Fibroblast of skin of abdomen (primary cell): Measurements from ENCODE around the gene EIF2B1.
"Not testable (repeated sequence)": the region's sequence is repeated elsewhere in the genome, so short reads cannot be mapped to it uniquely, and the experiment has no call there.

Experiments
- DNase-seq: peaks from one replicate; pipeline ENCODE4 v3.0.0-alpha.2; 2013

EIF2B1 gene

DNA sequence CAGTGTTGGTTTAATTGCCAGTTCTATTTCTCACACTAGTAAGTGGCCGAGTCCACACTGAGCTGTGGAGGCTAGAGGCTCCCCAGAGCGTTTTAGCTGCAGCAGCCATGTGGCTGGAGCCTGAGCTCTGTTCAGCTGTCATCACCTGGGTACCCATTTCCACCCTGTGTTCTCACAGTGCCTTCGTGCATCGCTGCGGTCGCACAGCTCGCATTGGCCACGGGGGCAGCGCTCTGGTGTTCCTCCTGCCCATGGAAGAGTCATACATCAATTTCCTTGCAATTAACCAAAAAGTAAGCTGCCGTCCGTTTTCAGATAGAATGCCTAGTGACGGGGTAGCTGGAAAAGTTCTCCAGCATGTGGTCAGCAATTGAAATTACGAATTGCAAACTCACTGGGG is 15.9 kb downstream of the EIF2B1 start:
- no peak for DNase-seq

DNA sequence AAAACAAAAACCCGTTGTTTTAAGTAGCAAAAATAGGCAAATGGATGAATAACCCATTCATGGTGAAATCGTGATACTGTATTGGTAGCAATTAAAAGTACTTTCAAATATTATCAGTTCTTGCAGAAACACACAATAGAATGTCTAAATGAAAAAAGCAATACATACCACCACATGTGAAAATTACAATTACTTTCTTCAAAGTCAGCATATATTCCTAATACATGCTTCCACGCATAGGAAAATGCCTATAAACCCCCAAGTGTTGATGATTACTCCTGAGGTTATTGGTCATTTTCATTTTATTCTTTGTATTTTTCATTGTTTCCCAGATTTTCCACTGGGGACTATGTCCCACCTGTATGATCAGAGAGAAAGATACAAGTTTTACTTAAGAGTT is 16.3 kb downstream of the EIF2B1 start:
- no peak for DNase-seq

DNA sequence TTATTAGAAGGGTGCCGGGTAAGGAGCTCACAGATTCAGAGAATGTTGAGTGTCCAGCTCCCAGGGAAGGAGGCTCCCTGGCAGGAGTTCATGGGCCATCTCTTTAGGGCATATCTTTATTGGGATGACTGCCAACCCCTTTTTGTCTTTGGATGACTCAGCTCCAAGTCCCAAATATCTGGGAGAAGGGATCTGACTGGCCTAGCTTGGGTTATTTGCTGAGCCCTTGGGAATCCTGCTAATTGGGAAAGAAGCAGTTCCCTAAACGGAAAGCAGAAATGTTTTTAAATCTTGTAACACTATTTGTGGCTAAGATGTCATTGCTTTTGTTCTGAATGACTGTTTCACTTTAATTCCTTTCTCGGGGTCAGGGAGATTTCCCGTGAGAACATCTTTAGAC is 19.0 kb downstream of the EIF2B1 start:
- DNase-seq, result peak; percentile 17

DNA sequence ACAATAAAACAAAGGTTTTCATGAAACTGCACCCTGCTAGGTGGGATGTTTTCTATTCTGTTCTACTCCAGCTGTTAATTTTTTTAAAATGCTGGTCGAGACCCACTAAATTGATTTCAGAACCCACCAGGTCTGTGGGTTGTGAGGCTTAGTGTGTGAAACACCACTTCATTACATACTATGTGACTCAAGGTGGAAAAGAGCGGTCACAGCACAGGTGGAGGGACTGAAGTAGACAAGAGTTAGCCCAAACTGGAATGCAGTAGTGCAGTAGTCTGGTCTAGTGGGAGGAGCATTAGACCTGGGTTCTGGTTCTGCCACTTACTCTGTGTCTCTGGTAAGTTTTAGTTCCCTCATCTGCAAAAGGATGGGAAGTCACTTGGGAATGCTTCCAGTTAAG is 19.4 kb downstream of the EIF2B1 start:
- no peak for DNase-seq

DNA sequence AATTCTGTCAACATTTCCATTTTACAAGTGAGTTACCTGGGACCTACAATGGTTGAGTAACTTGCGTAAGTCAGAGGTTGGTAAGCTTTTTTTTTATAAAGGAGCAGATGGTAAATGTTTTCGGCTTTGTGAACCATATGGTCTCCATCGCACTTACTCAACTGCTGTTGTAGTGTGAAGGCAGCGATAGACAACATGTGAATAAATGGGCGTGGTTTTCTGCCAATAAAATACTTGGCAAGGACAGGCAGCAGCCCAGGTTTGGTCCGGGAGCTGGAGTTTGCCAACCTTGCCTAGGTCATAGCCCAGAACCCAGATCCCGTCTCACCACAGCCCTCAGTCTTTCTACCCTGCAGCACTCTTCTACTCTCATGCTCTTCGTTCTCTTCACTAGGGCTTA is 25.3 kb downstream of the EIF2B1 start:
- no peak for DNase-seq

DNA sequence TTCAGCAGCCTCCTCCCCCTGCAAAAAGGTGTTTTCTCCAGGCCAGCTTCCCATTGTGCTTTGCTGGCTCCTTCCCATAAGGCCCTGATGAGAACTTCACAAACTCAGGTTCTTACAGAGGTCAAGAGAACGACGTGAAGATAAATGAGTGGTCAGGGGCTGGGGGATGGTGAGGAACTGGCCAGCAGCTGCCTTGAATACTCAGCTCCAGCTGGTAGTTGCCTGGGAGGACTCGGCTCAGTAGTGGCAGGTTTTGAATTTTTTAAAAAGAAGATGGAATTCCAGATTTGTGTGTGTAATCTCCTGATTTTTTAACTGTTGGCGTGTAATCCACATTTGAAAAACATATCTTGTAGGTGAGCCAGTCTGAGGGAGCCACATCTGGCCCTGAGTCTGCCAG is 25.7 kb downstream of the EIF2B1 start:
- no peak for DNase-seq

DNA sequence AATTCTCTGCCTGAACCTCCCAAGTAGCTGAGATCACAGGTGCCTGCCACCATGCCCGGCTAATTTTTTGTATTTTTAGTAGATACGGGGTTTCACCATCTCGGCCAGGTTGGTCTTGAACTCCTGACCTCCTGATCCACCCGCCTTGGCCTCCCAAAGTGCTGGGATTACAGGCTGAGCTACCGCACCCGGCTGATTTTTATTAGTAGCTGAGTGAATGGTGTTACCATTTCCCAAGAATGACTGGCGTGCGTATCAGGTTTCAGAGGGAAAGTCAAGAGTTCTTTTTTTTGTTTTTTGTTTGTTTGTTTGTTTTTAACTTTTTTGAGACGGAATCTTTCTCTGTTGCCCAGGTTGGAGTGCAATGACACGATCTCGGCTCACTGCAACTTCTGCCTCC is 30.0 kb downstream of the EIF2B1 start:
- DNase-seq, result not testable (repeated sequence)

DNA sequence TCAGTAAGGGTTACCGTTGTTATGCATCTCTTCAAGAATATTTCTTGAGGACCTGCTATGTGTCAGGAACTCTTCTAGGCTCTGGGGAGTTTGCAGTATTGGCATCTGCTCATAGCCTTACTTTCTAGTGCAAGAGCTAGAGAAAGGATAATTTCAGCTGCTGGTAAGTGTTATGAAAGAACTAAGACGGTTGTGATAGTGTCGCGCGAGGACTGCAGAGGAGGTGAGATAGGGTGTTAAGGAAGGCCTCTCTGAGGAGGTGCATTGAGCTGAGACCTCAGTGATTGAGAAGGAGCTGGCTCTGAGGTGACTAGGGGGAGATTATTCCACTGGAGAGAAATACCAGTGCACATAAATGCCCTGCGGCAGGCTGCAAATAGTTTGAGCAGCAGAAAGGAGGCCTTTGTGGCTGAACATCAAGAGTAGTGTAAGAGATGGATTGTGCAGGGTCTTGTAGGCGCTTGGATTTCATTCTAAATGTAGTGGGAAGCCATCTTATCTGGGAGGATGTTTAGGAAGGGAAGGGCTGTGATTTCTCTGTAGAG is 30.8 kb downstream of the EIF2B1 start:
- no peak for DNase-seq

DNA sequence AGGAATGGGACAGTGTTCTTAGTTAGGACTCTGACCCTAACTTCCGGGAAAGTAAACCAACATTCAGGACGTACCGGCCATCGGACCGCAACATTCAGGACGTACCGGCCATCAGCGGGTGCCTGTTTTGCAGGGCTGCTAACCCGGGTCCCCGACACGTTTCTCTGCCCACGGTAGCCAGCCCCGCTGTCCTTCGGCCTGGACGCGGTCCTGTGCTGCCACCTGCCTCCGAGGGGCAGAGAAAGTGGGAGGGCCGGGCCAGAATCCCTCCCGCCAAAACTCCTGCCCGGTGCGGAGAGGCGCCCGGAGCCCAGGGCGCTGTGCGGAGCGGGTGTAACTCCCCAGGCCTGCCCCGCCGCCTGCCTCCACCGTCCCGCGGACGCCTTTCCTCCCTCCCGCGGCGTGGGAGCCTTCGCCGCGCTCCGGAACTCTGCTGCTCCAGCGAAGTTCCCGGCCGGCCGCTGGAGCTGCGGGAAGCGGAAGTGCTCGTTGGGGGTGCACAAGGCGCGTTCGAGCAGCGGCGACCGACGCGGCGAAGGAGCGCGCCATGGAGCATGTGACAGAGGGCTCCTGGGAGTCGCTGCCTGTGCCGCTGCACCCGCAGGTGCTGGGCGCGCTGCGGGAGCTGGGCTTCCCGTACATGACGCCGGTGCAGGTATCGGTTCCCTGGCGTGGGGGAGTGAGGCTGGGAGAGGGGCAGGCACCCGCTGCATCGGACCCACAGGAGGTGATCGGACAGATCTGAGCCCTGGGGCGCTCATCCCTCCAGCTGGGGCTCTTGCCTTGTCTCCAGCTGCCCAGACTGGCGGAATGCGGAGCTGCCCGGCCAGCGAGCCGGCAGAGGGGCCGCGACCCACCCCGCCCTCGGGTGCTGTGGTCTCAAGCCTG is 31.6 kb downstream of the EIF2B1 start, which contains the start of gene DDX55:
DDX55 (plus strand) TSS at position 498 of the 888 bp plus-strand sequence; CDS start at position 548, 50 bp downstream.
- peak; percentile 80 for DNase-seq

DNA sequence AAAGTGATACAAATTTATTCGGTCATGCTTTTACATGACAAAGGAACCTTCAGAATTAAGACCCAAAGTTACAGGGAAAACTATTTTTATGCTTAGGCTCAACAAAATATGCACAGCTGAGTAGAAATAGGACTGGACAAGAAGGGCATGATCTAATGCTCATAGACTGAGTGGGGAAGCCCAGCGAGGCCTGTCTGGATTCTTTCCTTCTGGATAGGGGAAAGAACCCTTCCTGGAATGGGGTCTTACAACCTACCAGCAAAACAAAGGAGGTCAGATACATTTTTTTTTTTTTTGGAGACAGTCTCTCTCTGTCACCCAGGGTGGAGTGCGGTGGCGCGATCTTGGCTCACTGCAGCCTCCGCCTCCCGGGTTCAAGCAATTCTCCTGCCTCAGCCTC is 33.8 kb downstream of the EIF2B1 start:
- no peak for DNase-seq

DNA sequence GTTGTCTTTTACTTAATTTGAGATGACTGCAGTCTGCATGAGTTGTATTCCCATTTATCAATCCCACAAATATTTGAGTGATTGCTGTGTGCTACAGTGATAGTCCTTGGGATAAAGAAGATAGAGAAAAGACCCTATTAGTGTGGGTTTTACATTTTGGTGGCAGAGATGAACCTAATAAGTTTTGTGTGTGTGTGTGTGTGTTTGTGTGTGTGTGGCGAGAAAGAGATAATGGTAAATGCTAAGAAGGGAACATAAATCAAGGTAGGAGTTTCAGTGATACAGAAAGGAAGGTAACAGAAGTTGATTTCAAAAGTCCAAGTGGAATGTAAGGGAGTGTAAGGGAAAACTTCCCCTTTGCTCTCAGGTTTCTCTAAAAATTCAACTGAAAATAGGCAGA is 34.2 kb downstream of the EIF2B1 start:
- no peak for DNase-seq

DNA sequence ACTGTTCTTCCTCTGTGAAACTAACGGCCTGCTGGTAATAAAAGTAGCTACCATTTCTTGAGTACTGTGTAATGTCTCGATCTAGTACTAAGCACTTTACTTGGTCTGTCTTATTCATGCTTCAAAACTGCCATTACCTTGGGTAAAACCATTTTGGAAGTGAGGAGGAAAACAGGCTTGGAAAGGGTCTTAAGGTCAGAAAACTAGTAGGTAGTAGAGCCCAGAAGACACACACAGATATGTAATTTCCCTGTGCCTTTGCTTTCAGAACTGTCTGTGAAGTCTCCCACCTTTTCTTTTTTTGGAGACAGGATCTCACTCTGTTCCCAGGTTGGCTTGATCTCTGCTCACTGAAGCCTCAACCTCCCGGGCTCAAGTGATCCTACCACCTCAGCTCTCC is 35.0 kb downstream of the EIF2B1 start:
- DNase-seq, result no peak

DNA sequence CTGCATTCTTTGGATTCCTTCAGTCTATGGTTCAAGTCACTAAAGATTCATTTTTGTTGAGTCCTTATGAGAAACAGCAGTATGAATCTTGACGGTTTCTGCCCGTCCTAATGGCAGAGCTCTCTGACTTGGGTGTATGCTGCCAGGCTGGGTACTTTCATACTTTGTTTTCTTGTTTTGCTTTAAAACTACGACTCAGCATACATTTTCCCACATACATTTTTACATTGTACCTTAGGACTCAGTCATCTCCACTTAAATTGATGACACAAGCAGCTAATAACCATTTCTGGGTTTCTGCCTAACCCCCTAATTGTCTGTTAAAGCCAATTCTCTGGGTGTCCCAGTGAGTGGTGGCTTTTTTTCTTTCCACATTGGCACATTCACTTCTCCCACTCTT is 36.4 kb downstream of the EIF2B1 start:
- no peak for DNase-seq

DNA sequence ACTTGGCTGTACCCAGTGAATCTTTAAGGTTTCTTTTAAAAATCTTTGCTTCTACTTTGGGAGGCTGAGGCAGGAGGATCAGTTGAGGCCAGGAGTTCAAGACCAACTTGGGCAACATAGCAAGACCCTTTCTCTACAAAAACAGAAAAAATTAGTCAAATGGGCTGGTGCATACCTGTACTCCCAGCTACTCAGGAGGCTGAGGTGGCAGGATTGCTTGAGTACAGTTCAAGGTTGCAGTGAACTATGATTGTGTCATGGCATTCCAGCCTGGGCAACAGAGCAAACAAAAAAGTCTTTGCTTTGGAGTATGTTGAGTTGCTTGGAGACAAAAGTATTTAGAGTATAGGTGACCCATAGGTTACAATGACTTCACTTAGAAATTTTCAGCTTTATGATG is 37.8 kb downstream of the EIF2B1 start:
- no peak for DNase-seq

DNA sequence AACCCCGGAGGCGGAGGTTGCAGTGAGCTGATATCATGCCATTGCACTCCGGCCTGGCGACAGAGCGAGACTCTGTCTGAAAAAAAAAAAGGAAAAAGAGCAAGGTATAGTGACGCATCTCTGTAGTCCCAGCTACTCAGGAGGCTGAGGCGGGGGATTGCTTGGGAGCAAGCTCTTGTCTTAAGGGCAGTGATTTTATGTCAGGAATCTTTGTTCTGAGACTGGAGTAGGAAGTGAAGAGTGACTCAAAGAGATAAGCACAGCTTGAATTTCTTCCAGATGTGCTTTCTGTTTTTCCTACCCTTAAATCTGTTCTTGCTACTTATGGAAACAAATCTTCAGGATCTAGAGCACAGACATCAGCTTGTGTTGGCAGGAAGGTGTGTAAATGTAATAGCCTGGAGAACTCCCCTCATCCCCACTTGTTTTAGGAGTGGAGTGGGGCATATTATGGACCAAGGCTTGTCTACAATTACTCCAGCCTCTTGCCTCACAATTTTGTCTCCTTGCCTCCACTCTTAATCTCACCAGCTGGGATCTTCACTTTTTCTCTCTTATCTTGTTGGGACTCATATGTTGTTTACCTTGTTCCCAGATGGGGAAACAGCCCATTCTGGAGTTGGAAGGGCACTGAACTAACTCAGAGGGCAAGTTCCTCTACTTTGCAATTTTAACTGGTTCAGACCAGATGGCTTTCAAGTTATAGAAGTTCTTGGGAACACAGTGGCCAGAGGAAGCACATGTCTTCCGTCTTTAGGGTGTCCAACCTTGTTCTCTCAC is 41.6 kb downstream of the EIF2B1 start:
- DNase-seq, result no peak

DNA sequence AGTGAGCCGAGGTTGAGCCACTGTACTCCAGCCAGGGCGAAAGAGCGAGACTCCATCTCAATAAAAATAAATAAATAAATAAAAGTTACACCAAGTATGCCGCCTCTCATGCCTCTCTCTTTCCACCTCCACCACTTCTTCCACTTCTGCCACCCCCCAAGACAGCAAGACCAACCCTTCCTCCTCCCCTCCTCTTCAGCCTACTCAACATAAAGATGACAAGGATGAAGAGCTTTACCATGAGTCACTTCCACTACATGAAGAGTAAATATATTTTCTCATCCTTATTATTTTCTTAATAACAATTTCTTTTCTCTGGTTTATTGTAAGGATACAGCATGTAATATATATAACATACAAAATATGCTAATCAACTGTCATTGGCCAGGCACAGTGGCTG is 52.7 kb downstream of the EIF2B1 start:
- no peak for DNase-seq

DNA sequence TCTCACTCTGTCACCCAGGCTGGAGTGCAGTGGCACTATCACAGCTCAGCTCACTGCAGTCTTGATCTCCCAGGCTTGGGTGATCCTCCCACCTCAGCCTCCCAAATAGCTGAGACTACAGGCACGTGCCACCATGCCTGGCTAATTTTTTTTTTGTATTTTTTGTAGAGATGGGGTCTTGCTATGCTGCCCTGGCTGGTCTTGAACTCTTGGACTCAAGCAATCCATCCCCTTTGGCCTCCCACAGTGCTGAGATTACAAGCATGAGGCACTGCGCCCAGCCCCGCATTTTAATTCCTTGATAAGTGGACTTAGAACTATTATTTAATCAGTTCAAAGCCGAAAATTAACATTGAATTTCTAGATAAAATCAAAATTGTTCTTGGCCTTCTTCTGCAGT is 54.7 kb downstream of the EIF2B1 start:
- DNase-seq, result not testable (repeated sequence)

DNA sequence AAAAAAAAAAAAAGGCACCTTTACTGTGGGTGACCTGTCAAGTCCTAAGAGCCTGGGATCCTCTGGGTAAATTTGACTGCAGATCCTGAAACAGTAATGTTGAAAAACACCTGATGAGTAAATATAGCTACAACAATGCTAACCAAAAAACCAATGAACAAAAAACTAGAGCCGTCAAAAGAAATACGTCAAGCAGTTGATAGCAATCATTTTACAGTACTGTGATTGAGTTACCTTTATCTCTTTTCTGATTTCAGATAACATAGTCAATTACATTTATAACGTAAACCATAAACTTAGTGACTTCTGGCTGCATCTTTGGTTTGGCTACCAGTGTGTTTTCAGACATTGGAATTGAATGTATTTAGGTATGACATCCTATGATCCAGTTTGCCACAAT is 55.2 kb downstream of the EIF2B1 start:
- DNase-seq, result no peak

DNA sequence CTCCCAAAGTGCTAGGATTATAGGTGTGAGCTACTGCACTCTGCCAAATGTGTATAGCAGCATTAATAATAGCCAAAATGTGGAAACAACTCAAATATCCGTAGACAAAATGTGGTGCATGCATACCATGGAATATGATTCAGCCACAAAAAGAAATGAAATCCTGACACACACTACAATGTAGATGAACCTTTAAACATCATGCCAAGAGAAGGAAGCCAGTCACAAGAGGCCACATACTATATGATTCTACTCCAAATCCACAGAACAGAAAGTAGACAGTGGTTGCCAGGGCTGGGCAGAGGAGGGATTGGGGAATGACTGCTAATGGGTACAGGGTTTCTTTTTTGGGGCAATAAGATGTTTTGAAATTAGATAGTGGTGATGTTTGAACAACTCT is 56.9 kb downstream of the EIF2B1 start:
- DNase-seq, result peak; percentile 21

DNA sequence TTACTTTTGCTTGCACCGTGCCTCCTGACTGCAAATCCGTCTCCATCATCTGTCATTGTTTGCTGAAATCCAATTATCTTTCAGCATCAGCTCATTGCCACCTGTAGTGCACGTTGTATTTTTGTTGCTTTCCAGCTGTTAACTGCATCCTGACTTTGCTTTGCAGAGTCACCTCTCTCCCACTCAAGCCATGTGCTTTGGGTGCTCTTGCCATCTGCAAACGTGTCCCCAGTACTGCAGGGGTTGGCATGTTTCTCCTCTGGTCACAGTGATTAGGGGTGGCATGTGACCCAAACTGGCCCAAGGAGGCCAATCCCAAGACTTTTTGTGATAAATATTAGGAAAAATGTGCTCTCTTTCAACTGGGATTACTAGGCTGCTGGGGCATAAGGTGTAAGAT is 59.6 kb downstream of the EIF2B1 start:
- DNase-seq, result no peak

DNA sequence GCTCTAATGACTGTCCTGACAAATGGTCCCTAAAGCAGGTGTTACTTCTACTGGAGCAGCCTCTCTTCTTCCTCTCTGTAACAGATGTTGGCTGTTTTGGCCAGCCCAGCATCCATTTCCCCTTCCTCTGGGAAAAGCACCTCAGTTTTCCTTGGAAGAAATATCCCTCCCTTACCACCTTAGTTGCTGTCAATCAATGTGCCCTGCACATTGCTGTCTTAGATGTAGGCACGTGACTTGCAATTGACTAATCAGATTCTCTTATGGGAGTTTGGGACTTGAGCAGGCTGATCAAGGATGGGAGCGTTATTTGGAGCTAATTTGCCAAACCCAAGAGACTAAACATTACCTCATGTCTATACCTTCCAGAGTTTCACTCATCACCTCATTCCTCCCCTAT is 61.1 kb downstream of the EIF2B1 start:
- no peak for DNase-seq

DNA sequence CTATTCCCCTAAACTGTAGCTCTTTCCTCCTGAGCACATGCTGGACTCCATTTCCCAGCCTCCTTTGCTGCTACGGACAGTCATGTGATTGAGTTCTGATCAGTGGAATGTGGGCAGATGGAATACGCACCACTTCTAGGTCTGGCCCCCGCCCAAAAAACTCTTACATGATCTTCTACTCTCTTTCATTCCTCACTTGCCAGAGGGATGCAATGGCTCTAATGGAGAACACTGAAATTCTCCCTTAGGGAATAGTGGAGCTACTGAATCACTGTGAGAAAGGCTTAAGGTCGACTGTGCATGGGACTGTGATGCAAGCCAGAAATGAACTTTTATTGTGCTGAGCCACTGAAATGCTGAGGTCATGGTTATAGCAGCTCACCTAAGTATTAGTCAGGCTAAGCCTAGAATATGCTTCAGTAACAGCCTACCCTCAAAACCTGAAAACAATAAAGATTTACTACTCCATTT is 62.1 kb downstream of the EIF2B1 start:
- peak; percentile 80 for DNase-seq
